ENCODE measurements around the gene PARP11. TPM values are rescaled to one million over a fixed set of nuclear protein-coding genes. Genes with fewer than 3 reads are reported as not detected.

The PARP11 gene
- total RNA-seq = 3.2 and 10.4 TPM in 2 replicates

GRCh38 chr12:3872800-3873636 lies at the start of gene PARP11:
Gene PARP11, minus strand, starts transcription at chr12:3873399. Its CDS starts 170 bp downstream, at chr12:3873229.

Other genes with a start within 250 kb of the PARP11 start
- 13.3 and 13.6 TPM in 2 replicates for gene CRACR2A, start 120.3 kb downstream of the PARP11 start, total RNA-seq